Measurements from ENCODE around the gene CCR5AS.

CCR5AS gene

DNA sequence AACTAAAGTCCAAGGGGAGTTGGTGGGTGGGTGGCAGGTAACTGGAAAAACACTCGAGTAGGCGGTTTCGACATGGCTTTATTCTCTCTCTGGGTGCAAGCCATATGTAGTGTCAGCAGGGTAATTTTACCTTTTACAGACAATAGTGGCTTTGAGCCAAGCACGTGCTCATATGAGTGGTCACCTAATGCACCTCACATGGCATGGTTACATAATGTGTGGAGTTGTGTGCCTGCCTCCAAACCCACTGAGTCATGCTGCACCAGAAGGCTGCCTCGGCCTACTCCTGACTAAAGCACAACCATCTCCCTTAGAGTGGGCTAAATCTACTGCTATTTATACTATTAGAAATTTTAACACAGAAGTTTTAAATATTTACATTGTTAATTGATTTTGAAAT lies 16.7 kb upstream of the CCR5AS start:
- no peaks in the 10 kb centered on the region for H3K27me3 Mint-ChIP-seq
- POLR2A ChIA-PET, result no interaction called here
- DNase-seq (no peak), ATAC-seq (no peak)
- H3K4me1 Mint-ChIP-seq, result peaks cover 6 to 11% (median 8%) of the 10 kb centered on the region in 4 donors
- H3K9me3 Mint-ChIP-seq, result no peaks in the 10 kb centered on the region
- H3K27ac Mint-ChIP-seq, result peak overlapping the region in 1 of 10 donors; percentile 32
- H3K36me3 Mint-ChIP-seq, result no peaks in the 10 kb centered on the region
- H3K4me3 Mint-ChIP-seq, result no peak overlapping the region

GRCh38 chr3:46422617-46423016 lies 15.8 kb upstream of the CCR5AS start:
- no peak overlapping the region for H3K27ac Mint-ChIP-seq

DNA sequence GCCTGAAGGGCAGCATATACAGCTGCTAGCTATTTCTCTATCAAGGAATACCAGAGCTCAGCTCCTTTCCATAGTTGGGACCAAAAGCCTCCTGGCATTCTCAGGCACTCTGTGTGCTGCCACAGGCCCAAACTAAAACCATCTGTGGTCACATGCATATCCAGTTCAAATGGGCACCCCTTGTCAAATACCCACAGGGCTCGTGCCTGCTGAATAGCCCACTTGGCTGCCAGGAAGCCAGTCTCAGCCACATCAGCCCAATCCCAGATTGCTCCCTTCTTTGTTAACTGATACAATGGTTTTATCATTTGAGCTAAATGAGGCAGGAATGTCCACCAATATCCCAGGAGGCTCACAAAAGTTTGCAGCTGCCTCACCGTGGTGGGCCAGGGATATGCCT lies 14.1 kb upstream of the CCR5AS start:
- ATAC-seq (no peak), DNase-seq (no peak)

More at GRCh38 chr3:46422617-46423016, 15.8 kb upstream of the CCR5AS start:
- no peak overlapping the region for H3K4me3 Mint-ChIP-seq
- no peaks in the 10 kb centered on the region for H3K9me3 Mint-ChIP-seq
- no peaks in the 10 kb centered on the region for H3K27me3 Mint-ChIP-seq
- ATAC-seq (no peak), DNase-seq (no peak)
- peaks cover 6 to 11% (median 8%) of the 10 kb centered on the region in 4 donors for H3K4me1 Mint-ChIP-seq
- H3K36me3 Mint-ChIP-seq, result no peaks in the 10 kb centered on the region
- POLR2A ChIA-PET, result no interaction called here

GRCh38 chr3:46419816-46420215 lies 12.9 kb upstream of the CCR5AS start:
- Mint-ChIP-seq H3K4me1 (peaks cover 4 to 21% (median 13%) of the 10 kb centered on the region in 4 donors), H3K27ac (no peak overlapping the region), H3K36me3 (no peaks in the 10 kb centered on the region), H3K9me3 (no peaks in the 10 kb centered on the region), H3K4me3 (no peak overlapping the region), H3K27me3 (no peaks in the 10 kb centered on the region)
- POLR2A ChIA-PET, result no interaction called here
- DNase-seq (no peak), ATAC-seq (no peak)

More for the DNA sequence above, 14.1 kb upstream of the CCR5AS start:
- Mint-ChIP-seq H3K9me3 (no peaks in the 10 kb centered on the region), H3K4me3 (no peak overlapping the region), H3K27ac (no peak overlapping the region), H3K36me3 (no peaks in the 10 kb centered on the region), H3K27me3 (no peaks in the 10 kb centered on the region), H3K4me1 (peaks cover 2 to 13% (median 10%) of the 10 kb centered on the region in 4 donors)
- POLR2A ChIA-PET, result interaction anchor here (0.9 kb wide), 1 partner anchor 13 kb away, joined by 3 read pairs; no protein-coding TSS in a partner anchor

DNA sequence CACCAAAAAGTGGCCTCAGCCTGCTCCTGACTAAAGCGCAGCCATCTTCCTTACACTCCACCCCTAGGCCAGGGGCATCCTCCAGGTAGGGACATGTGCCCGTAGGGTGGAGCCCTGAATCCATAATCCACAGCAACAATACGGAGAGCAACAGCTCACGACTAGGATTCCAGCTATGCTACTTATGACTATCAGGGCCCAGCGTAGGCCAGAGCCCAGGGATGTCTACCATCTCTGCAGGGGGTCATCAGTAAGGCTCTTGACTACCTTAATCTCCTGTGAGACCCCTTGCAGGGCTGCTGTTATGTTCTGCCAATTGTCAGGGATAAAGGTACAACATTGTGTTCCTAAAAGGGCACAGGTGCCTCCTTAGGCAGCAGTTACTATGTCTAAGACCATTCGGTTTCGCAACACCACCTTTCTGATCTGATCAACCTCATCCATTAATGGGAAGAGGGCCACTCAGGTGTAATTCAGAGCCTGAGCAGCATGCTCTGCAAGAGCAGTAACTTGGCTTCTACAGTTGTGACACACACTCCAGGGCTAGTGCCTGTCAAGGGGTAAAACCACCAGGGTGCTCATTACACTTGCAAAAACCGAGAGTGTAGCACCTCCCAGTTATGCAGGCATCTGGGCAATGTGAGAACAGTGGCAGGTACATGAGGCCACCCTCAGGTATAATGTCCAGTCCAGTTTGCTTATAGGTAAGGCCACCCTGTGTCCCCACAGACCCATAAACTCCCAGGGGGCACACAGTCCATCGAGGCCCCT lies 11.2 kb upstream of the CCR5AS start:
- DNase-seq, result no peak
- H3K36me3 Mint-ChIP-seq, result no peaks in the 10 kb centered on the region
- H3K4me3 Mint-ChIP-seq, result peak overlapping the region in 1 of 10 donors; percentile 2
- H3K27ac Mint-ChIP-seq, result no peak overlapping the region
- H3K9me3 Mint-ChIP-seq, result no peaks in the 10 kb centered on the region
- no peak for ATAC-seq
- H3K27me3 Mint-ChIP-seq, result no peaks in the 10 kb centered on the region
- H3K4me1 Mint-ChIP-seq, result peaks cover 3 to 21% (median 13%) of the 10 kb centered on the region in 4 donors
- POLR2A ChIA-PET, result no interaction called here

DNA sequence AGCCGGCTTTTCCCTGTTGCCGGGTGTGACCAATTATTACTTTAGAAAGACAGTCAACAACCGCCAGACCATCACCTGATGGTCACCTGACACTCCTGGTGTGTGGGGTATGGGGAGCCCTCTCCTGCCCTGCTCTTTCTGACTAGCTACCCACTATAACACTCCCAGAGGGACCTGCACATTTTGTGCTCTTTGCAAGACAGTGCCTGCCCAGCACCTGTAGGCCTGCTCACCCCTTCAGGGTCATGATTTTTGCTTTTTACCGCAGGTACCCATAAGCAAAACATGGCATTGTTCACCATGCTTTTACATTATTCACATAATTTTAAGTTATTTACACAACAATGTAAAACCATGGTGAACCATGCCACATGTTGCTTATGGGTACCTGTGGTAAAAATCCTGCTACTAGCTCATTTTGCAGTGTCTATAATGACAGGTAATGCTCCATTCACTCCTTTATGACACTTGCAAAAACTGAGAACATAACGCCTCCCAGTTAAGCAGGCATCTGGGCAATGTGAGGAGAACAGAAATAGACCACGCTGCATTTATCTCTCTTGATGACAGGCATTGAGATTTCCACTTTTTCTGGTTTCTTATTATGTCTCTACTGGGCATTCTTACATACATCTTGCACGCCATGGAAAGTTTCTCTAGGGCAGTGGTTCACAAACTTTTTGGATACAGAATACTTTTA lies 10.1 kb upstream of the CCR5AS start:
- no peaks in the 10 kb centered on the region for H3K27me3 Mint-ChIP-seq
- no peaks in the 10 kb centered on the region for H3K9me3 Mint-ChIP-seq
- no peaks in the 10 kb centered on the region for H3K36me3 Mint-ChIP-seq
- H3K4me1 Mint-ChIP-seq, result peaks cover 3 to 21% (median 13%) of the 10 kb centered on the region in 4 donors
- DNase-seq (no peak), ATAC-seq (no peak)
- POLR2A ChIA-PET, result no interaction called here
- H3K27ac Mint-ChIP-seq, result no peak overlapping the region
- peak overlapping the region in 1 of 10 donors; percentile 18 for H3K4me3 Mint-ChIP-seq

DNA sequence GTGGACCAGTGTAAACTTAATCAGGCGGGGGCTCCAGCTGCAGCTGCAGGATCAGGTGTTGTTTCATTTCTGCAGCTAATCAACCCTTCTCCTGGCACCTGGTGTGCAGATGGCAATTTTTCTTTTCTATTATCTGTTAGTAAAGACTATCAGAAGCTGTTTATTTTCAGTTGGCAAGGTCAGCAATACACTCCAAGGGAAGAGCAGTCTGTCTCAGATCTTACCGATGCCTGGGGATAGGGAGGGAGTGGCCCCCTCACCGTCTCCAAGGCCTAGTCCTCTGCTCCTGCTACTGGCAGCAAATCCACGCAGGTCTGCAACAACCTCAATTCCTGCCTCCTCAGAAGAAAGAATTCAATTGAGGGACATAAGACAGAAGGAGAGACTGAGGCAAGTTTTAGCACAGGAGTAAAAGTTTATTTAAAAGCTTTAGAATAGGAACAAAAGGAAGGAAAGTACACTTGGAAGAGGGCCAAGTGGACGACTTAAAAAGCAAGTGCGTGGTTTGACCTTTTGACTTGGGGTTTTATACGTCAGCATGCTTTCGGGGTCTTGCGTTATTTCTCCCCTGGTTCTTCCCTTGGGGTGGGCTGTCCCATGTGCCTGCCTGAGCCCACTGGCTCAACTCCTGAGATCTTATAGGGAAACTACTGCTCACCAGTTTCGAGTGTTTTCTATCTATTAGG lies 9.4 kb upstream of the CCR5AS start:
- Mint-ChIP-seq H3K36me3 (no peaks in the 10 kb centered on the region), H3K4me3 (peak overlapping the region in 1 of 10 donors; percentile 18), H3K27me3 (no peaks in the 10 kb centered on the region), H3K4me1 (peaks cover 3 to 21% (median 13%) of the 10 kb centered on the region in 4 donors), H3K27ac (peak overlapping the region in 3 of 10 donors; percentile 29 to 66 (median 33)), H3K9me3 (no peaks in the 10 kb centered on the region)
- POLR2A ChIA-PET, result no interaction called here
- DNase-seq (no peak), ATAC-seq (no peak)

DNA sequence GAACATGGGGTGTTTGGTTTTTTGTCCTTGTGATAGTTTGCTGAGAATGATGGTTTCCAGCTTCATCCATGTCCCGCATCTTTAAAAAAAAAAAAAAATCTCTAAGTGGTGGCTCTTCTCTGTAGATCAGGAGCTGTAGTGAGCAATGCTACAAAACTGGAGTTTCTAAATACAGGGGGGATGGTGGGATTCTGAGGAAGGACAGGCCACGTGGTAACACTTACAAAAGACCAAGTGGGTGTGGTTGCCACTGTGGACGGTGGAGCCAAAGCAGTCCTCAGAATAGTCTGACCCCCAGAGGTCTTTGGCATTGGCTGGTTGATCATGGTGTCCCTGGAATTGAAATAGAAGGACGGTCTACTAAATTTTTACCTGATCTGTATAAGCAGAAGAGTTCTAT lies 7.9 kb upstream of the CCR5AS start:
- Mint-ChIP-seq H3K36me3 (no peaks in the 10 kb centered on the region), H3K27ac (no peak overlapping the region), H3K4me1 (peaks cover 6 to 28% (median 19%) of the 10 kb centered on the region in 4 donors), H3K9me3 (no peaks in the 10 kb centered on the region), H3K27me3 (peaks cover 0 to 1% (median 0%) of the 10 kb centered on the region in 5 donors), H3K4me3 (no peak overlapping the region)
- DNase-seq, result no peak
- POLR2A ChIA-PET, result no interaction called here
- ATAC-seq, result no peak

DNA sequence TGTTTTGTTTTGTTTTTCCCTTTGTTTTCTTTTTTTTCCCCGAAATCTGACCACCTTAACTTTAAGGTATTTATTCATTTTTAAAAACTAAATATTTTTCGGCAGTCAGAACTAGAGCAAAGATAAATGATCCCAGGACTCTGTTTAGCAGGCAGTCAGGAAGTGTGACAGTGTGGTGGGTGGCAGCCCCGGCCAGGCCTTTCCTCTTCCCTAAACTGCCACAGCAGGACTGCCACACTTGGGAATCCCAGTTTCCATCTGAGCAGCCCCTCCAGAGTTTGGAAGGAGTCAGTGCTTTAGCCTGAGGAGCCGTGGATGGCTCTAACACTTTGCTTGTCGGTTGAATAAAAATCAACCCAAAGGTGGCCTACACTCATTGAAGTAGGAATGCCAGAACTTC lies 7.1 kb upstream of the CCR5AS start:
- no peak for ATAC-seq
- Mint-ChIP-seq H3K27ac (no peak overlapping the region), H3K27me3 (peaks cover 0 to 1% (median 0%) of the 10 kb centered on the region in 5 donors), H3K4me1 (peaks cover 9 to 36% (median 25%) of the 10 kb centered on the region in 4 donors), H3K4me3 (no peak overlapping the region), H3K36me3 (no peaks in the 10 kb centered on the region), H3K9me3 (no peaks in the 10 kb centered on the region)
- POLR2A ChIA-PET, result no interaction called here
- no peak for DNase-seq

DNA sequence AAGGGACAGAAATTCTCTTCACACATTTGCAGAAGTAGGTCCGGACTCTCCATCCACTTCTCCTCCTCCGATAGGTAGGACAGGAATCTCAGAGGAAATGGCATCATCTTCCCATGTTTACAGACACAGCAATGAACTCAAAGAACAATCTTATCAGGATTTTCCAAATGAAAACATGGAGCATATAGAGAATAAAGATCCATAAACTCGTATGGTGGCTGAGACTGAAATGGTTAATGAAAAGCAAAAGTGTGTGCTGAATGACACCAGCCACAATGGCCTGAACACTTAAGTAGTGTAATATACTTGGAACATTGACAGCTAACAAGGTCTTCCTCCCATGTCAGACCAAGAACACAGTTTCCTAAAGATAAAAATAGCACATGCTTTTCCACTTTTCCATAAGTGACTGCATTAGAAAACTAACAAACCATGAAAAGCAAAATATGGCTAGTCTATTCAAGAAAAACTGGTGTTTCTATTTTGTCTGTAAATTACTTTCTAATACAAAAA lies 6.0 kb upstream of the CCR5AS start:
- H3K27me3 Mint-ChIP-seq, result peaks cover 0 to 1% (median 0%) of the 10 kb centered on the region in 5 donors
- no peak overlapping the region for H3K4me3 Mint-ChIP-seq
- ATAC-seq, result no peak
- no peaks in the 10 kb centered on the region for H3K36me3 Mint-ChIP-seq
- DNase-seq, result no peak
- H3K4me1 Mint-ChIP-seq, result peaks cover 13 to 46% (median 35%) of the 10 kb centered on the region in 4 donors
- no peak overlapping the region for H3K27ac Mint-ChIP-seq
- H3K9me3 Mint-ChIP-seq, result no peaks in the 10 kb centered on the region
- POLR2A ChIA-PET, result no interaction called here

DNA sequence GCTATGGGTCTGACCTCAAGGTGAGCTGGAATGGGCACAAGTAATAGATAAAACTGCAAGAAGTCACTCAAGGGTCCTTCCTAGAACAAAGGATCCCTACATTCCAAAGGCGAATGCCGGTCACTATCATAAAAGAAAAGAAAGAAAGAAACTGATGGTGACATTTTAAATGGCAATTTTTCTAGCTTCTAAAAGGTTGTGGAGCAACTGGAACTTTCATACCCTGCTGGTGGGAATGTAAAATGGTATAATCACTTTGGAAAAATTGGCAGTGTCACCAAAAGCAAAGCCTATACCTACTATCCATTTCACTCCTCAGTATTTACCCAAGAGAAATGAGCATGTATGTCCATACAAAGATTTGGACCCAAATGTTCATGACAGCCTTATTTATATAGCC lies 4.4 kb upstream of the CCR5AS start:
- H3K36me3 Mint-ChIP-seq, result no peaks in the 10 kb centered on the region
- ATAC-seq (no peak), DNase-seq (no peak)
- H3K27me3 Mint-ChIP-seq, result peaks cover 0 to 1% (median 0%) of the 10 kb centered on the region in 5 donors
- H3K27ac Mint-ChIP-seq, result no peak overlapping the region
- H3K4me1 Mint-ChIP-seq, result peaks cover 23 to 50% (median 44%) of the 10 kb centered on the region in 4 donors
- POLR2A ChIA-PET, result no interaction called here
- H3K4me3 Mint-ChIP-seq, result no peak overlapping the region
- H3K9me3 Mint-ChIP-seq, result no peaks in the 10 kb centered on the region

- no peak for ATAC-seq
- H3K4me1 Mint-ChIP-seq, result peaks cover 22 to 45% (median 41%) of the 10 kb centered on the region in 4 donors
- POLR2A ChIA-PET, result no interaction called here
- H3K9me3 Mint-ChIP-seq, result no peaks in the 10 kb centered on the region
- H3K27me3 Mint-ChIP-seq, result peaks cover 0 to 1% (median 0%) of the 10 kb centered on the region in 5 donors
- no peak overlapping the region for H3K4me3 Mint-ChIP-seq
- H3K36me3 Mint-ChIP-seq, result no peaks in the 10 kb centered on the region
- H3K27ac Mint-ChIP-seq, result peak overlapping the region in 2 of 10 donors; percentile 3 to 51
- no peak for DNase-seq
Measured at GRCh38 chr3:46410669-46411068, 3.8 kb upstream of the CCR5AS start.
